ENCODE results near the gene GNB2.

Gene GNB2

DNA sequence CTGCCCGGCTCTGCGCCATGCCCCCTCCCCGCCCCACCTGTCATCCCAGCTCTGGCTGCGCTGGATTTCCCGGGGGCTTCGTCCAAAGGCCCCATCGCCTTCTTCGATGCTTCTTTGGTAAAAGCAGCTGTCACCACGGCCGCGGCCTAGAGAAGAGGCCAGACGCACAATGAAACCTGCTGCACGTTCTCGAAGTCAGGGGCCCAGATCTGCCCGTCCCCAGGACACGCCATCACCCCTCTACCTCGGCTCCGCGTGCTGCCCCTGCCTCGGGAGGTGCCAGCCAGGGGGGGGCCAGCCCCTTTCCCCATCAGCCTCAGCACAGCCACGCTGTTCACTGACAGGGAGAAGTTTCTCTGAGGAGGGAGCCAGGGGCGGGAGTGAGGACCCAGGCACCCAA, 13.7 kb downstream of the GNB2 start:
- DNase-seq: no peak
- TF ChIP-seq, protein P1, sequence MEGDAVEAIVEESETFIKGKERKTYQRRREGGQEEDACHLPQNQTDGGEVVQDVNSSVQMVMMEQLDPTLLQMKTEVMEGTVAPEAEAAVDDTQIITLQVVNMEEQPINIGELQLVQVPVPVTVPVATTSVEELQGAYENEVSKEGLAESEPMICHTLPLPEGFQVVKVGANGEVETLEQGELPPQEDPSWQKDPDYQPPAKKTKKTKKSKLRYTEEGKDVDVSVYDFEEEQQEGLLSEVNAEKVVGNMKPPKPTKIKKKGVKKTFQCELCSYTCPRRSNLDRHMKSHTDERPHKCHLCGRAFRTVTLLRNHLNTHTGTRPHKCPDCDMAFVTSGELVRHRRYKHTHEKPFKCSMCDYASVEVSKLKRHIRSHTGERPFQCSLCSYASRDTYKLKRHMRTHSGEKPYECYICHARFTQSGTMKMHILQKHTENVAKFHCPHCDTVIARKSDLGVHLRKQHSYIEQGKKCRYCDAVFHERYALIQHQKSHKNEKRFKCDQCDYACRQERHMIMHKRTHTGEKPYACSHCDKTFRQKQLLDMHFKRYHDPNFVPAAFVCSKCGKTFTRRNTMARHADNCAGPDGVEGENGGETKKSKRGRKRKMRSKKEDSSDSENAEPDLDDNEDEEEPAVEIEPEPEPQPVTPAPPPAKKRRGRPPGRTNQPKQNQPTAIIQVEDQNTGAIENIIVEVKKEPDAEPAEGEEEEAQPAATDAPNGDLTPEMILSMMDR (IDR thresholded peaks at IDR 0.05): no peak
- intact Hi-C loops (cut with DNase I; ENCODE audit: low total_unique reads): no loop called here
- Histone ChIP-seq H3K27ac (no peak overlapping the region), H3K36me3 (peaks cover 59 to 74% (median 73%) of the 10 kb centered on the region in 3 donors), H3K9me3 (no peaks in the 10 kb centered on the region), H3K27me3 (no peaks in the 10 kb centered on the region), H3K4me3 (no peak overlapping the region), H3K4me1 (peaks cover 0 to 51% (median 35%) of the 10 kb centered on the region in 4 donors)

DNA sequence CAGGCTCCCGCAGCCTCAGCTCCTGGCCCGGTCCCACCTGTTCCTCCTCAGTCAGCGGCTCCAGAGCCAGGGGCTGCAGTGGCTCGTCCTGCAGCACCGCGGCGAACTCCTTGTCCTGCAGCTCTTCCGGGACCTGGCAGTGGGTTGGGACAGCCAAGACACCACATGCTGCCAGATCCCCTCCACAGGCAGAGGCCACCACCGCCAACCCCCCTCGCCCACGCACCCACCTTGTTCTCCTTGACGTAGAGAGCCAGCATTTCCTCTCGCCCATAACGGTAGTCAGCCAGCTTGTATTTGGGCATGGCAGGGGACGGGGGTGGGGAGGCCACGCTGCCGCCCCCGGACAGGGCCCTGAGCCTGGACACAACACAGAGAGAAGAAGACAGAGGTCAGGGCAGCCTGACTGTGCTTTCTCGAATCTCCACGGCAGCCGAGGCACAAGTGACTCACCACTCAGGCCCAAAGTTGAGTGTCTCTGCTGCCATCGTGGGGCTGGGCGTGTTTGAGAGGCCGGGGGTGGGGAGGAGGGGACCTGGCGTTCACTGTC, 14.3 kb downstream of the GNB2 start:
- Histone ChIP-seq H3K9me3 (no peaks in the 10 kb centered on the region), H3K4me3 (no peak overlapping the region), H3K4me1 (peaks cover 0 to 57% (median 40%) of the 10 kb centered on the region in 4 donors), H3K27me3 (no peaks in the 10 kb centered on the region), H3K27ac (no peak overlapping the region), H3K36me3 (peaks cover 53 to 68% (median 68%) of the 10 kb centered on the region in 3 donors)
- intact Hi-C loops (cut with DNase I; ENCODE audit: low total_unique reads): no loop called here
- TF ChIP-seq, protein P1 (IDR thresholded peaks at IDR 0.05): no peak
- no peak for DNase-seq

DNA sequence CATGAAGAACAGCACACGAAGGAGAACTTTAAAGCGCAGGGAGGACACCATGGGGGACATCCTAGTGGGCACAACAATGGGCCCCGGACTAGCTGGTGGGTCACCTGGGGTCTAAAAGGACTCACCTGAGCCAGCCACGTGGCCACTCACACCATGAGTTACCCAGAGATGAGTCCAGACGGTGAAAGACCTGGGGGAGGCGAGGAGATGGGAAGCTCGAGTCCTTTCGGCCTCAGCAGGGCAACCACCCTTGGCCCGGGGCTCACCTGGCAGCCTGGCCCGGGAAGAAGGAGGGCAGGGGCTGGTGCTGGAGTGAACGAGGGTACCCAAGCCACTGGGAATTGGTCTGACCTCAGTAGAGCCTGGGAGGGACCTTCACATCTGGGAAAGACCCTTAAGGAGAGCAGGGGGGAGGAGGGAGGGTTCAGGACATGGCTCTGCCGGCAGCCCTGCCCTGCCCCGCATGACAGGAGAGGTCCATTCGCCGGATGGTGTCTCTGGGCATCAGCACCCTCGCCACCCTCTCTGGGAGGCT, 14.9 kb downstream of the GNB2 start:
- DNase-seq: no peak
- Histone ChIP-seq H3K9me3 (no peaks in the 10 kb centered on the region), H3K4me1 (peaks cover 0 to 60% (median 43%) of the 10 kb centered on the region in 4 donors), H3K36me3 (peaks cover 47 to 62% (median 62%) of the 10 kb centered on the region in 3 donors), H3K27ac (no peak overlapping the region), H3K4me3 (no peak overlapping the region), H3K27me3 (no peaks in the 10 kb centered on the region)
- intact Hi-C loops (cut with DNase I; ENCODE audit: low total_unique reads): no loop called here
- TF ChIP-seq, protein P1 (IDR thresholded peaks at IDR 0.05): no peak

- no peak for DNase-seq
- Histone ChIP-seq H3K4me3 (no peak overlapping the region), H3K4me1 (peaks cover 0 to 60% (median 43%) of the 10 kb centered on the region in 4 donors), H3K27me3 (no peaks in the 10 kb centered on the region), H3K27ac (no peak overlapping the region), H3K36me3 (peaks cover 36 to 51% (median 51%) of the 10 kb centered on the region in 3 donors), H3K9me3 (no peaks in the 10 kb centered on the region)
- TF ChIP-seq, protein P1 (IDR thresholded peaks at IDR 0.05): no peak
- intact Hi-C loops (cut with DNase I; ENCODE audit: low total_unique reads): loop anchor here (5.0 kb wide), 2 partner anchors 127 to 207 kb away; partner anchors contain the start of gene NYAP1
These were observed 15.9 kb downstream of the GNB2 start for GRCh38 chr7:100689230-100690135.

DNA sequence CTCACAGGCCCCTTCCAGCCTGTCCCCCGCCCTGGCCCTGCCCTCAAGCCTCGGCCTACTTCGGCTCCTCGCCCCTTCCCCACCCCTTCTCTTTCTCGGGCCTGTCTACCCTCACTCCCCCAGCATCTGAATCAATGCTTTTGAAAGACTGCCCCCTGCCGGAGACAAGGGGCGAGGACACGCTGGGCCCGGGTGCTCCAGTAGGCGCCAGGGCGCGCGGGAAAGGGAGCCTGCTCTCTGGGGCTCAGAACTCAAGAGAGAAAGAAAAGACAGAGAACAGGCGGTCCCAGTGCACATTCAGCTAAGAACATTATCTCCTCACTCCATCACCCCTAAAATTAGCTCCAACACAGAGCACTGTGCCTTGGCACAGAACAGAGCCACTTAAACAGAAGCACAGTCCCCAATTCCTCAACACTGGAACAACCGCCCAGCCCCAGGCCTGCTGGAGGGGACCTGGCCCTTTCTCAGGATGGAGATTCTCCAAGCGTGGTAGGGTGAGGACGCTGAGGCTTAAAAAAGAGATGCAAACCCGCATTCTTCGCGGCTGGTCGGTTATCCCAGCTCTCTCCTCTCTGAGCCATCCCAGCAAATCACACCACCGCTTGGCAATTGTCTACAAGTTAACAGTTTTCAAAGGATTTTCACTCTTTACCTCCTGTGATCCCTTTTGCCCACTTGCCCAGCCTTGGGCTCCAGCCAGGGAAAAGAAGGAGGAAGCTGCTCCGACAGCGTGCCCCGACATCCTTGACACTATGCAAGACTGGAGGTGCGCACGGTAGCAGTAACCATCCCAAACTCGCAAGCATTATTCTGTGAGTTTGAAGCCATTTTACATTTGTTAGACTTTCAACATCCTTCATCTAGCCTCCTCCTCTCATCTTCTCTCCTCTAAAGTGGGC, 18.4 kb downstream of the GNB2 start:
- peak; percentile 75 to 87 for DNase-seq
- H3K4me1 ChIP-seq: peaks cover 0 to 60% (median 46%) of the 10 kb centered on the region in 4 donors
- peak overlapping the region; percentile 37 to 79 for H3K27ac ChIP-seq
- peaks cover 13 to 27% (median 27%) of the 10 kb centered on the region in 3 donors for H3K36me3 ChIP-seq
- H3K4me3 ChIP-seq: peak overlapping the region; percentile 82 to 97
- no peaks in the 10 kb centered on the region for H3K9me3 ChIP-seq
- intact Hi-C loops (cut with DNase I; ENCODE audit: low total_unique reads): loop anchor here (5.0 kb wide), 2 partner anchors 130 to 210 kb away; partner anchors contain the start of gene NYAP1
- TF ChIP-seq, protein P1 (IDR thresholded peaks at IDR 0.05): peak; percentile 86 to 87
- no peaks in the 10 kb centered on the region for H3K27me3 ChIP-seq

All from tibial artery (tissue), 4 donors.